ENCODE data around the gene SVBP. TPM values are rescaled to one million over a fixed set of nuclear protein-coding genes. Genes with fewer than 3 reads are reported as not detected.

Gene SVBP
- total and polyA plus RNA-seq, 2 of the 8 experiments (the other 6 are each of a cell fraction or from before 2014, with no cell fraction given) = 29.7 to 30.2 TPM

GRCh38 chr1:42779725-42780124 lies 37.5 kb downstream of the SVBP start:
- no peak overlapping the region for H3K4me3 ChIP-seq (ENCODE audit: extremely low read depth in 1 of 4, insufficient read depth in 2 of 4, low read depth in 3 of 4, low read length in 4 of 4)
- no peak overlapping the region for H2BK120ac ChIP-seq (replicated peaks; ENCODE audit: low read depth, low read length)
- no peak overlapping the region for H3K27ac ChIP-seq (ENCODE audit: low read depth, low read length)
- no peak overlapping the region for H3K23ac ChIP-seq (ENCODE audit: insufficient read length)
- no peaks in the 10 kb centered on the region for H3K79me1 ChIP-seq (ENCODE audit: low read depth, low read length)
- DNase-seq (ENCODE audit: low read depth in 1 of 2, low spot score in 2 of 2) (no peak), FAIRE-seq (no peak)
- H3K56ac ChIP-seq (replicated peaks; ENCODE audit: insufficient read length, low read depth, low read length) = no peak overlapping the region
- no peak overlapping the region for H2AK5ac ChIP-seq (ENCODE audit: low read depth, low read length)
- H3K9me3 ChIP-seq (ENCODE audit: insufficient read depth in 2 of 2, low read depth in 1 of 2, low read length in 1 of 2) = no peaks in the 10 kb centered on the region
- no peak overlapping the region for H3K9ac ChIP-seq (replicated peaks in 1 of 4; ENCODE audit: extremely low read depth in 1 of 4, low read depth in 3 of 4, low read length in 3 of 4)
- peaks cover 5 to 32% (median 20%) of the 10 kb centered on the region in 4 experiments; a peak in 7 of 8 replicates for H3K36me3 ChIP-seq (ENCODE audit: control insufficient read depth in 2 of 4, insufficient read depth in 4 of 4, low read length in 3 of 4)
- H4K8ac ChIP-seq (ENCODE audit: extremely low read depth, insufficient read depth, low read length) = no peak overlapping the region
- no peaks in the 10 kb centered on the region; a peak in 1 of 7 replicates for H3K4me1 ChIP-seq (replicated peaks in 1 of 4; ENCODE audit: control insufficient read depth in 3 of 4, insufficient read depth in 4 of 4, low read length in 3 of 4)
- H2AFZ ChIP-seq (ENCODE audit: low read length) = no peak overlapping the region
- H3K18ac ChIP-seq (ENCODE audit: extremely low read depth, low read length) = no peak overlapping the region
- no peak overlapping the region for H3K14ac ChIP-seq (ENCODE audit: insufficient read length)
- no peak overlapping the region for H4K5ac ChIP-seq (ENCODE audit: insufficient read length, low read depth, low read length)
- no peaks in the 10 kb centered on the region for H4K20me1 ChIP-seq (replicated peaks in 1 of 2; ENCODE audit: control insufficient read depth in 1 of 2, insufficient read depth in 2 of 2, low read length in 2 of 2)
- no peak overlapping the region for H2BK20ac ChIP-seq (ENCODE audit: low read length)
- H3K79me2 ChIP-seq (ENCODE audit: control insufficient read depth in 1 of 2, insufficient read depth in 2 of 2, low read length in 2 of 2) = no peaks in the 10 kb centered on the region
- ChIA-PET CTCF (ENCODE audit: partially characterized antibody) (interaction anchor here (1.0 to 6.4 kb wide), 13 partner anchors 11 to 305 kb away, joined by 3 to 83 read pairs (median 6); partner anchors contain the start of genes C1orf50 and P3H1), POLR2A (ENCODE audit: partially characterized antibody) (interaction anchor here (1.3 to 1.5 kb wide), 5 partner anchors 9 to 294 kb away, joined by 3 to 4 read pairs (median 3); partner anchors contain the start of gene CLDN19)
- no peaks in the 10 kb centered on the region for H3K27me3 ChIP-seq (replicated peaks in 1 of 4; ENCODE audit: control insufficient read depth in 3 of 4, extremely low read depth in 1 of 4, insufficient read depth in 3 of 4, low read length in 3 of 4)
- no peak overlapping the region for H3K4me2 ChIP-seq (ENCODE audit: insufficient read depth in 1 of 2, low read depth in 2 of 2, low read length in 2 of 2)
- TF ChIP-seq SP2 (IDR thresholded peaks at IDR 0.05; ENCODE audit: low read length) = no peak
- no peak for TF ChIP-seq BCL11A (IDR thresholded peaks at IDR 0.05; ENCODE audit: low read depth in 2 of 2, low read length in 2 of 2)
- H4K91ac ChIP-seq (replicated peaks; ENCODE audit: insufficient read length, low read length) = no peak overlapping the region
- H2BK12ac ChIP-seq (ENCODE audit: low read depth, low read length) = no peak overlapping the region
- no peak overlapping the region for H3K4ac ChIP-seq (replicated peaks; ENCODE audit: insufficient read length, low read depth, low read length)
- H2BK15ac ChIP-seq (ENCODE audit: low read length) = no peak overlapping the region
- 86% methylated on average over 2 of the region's 2 CpGs; no CpG with 5 or more reads in 1 of the 2 experiments for WGBS, 2 experiments (ENCODE audit: extremely low coverage in 1 of 2, insufficient coverage in 1 of 2, insufficient read length in 1 of 2, insufficient replicate concordance in 2 of 2, low coverage in 1 of 2, low lambda C conversion rate in 2 of 2, missing lambda C conversion rate in 1 of 2)
- no peak overlapping the region for H2BK5ac ChIP-seq (ENCODE audit: low read depth, low read length)
- no peaks in the 10 kb centered on the region for H3K23me2 ChIP-seq (ENCODE audit: low read depth, low read length)

Data from H1 (cell line).